ENCODE results near the gene TNKS1BP1. TPM values are rescaled to one million over a fixed set of nuclear protein-coding genes. Genes with fewer than 3 reads are reported as not detected.

The TNKS1BP1 gene
- total and polyA plus RNA-seq, 2 of the 8 experiments (the other 6 are each of a cell fraction or from before 2014, with no cell fraction given) = 50.0 to 122 TPM

- TF ChIP-seq RNF2 (IDR thresholded peaks at IDR 0.05; ENCODE audit: borderline replicate concordance, low read depth, low read length, missing control alignments, poor library complexity, severe bottlenecking) (no peak), POU5F1 (IDR thresholded peaks at IDR 0.05; ENCODE audit: low read depth, low read length) (no peak), JUND (IDR thresholded peaks at IDR 0.05; ENCODE audit: low read length) (no peak), TEAD4 (IDR thresholded peaks at IDR 0.05; ENCODE audit: low read depth, low read length) (no peak)
Observed at GRCh38 chr11:57359396-57359795, 34.6 kb upstream of the TNKS1BP1 start (continued).
